Lower lobe of right lung (tissue), 2 donors: ENCODE results near the gene CALU. TPM values are rescaled to one million over a fixed set of nuclear protein-coding genes. Genes with fewer than 3 reads are reported as not detected.

Experiments used
- ATAC-seq, 2 donors: fragments of 200-7000 bp; cut with Tn5 transposase; one replicate each; pipeline ENCODE4 v1.9.1; 2020 to 2022; ENCODE audit warnings: mild to moderate bottlenecking in 2 of 2, moderate library complexity in 2 of 2
- DNase-seq: peaks from one replicate; pipeline ENCODE4 v3.0.0-alpha.2; 2020
- H3K27ac ChIP-seq: fragments of 200-600 bp; one replicate; pipeline ENCODE4 v1.8.0; 2022
- H3K27me3 ChIP-seq: fragments of 200-600 bp; one replicate; pipeline ENCODE4 v1.8.0; 2022; ENCODE audit warnings: low read depth
- H3K36me3 ChIP-seq: fragments of 200-600 bp; one replicate; pipeline ENCODE4 v1.8.0; 2022; ENCODE audit warnings: mild to moderate bottlenecking
- H3K4me1 ChIP-seq: fragments of 200-600 bp; one replicate; pipeline ENCODE4 v1.8.0; 2022
- H3K4me3 ChIP-seq: fragments of 200-600 bp; one replicate; pipeline ENCODE4 v1.8.0; 2022; ENCODE audit warnings: mild to moderate bottlenecking
- H3K9me3 ChIP-seq: fragments of 200-600 bp; one replicate; pipeline ENCODE4 v1.8.0; 2022
- CTCF ChIP-seq: fragments of 200-600 bp; IDR thresholded peaks from one replicate; pipeline ENCODE4 v1.8.0; 2022; ENCODE audit warnings: antibody characterized with exemption, mild to moderate bottlenecking
- intact Hi-C: fragments of 100-400 bp; cut with DNase I; formaldehyde crosslinking; loops from one replicate; pipeline ENCODE4 v1.11.0; 2022
- total RNA-seq: library from RNA; stranded (reverse); fragmentation: NEBNext Ultra II Directional; extraction: Animal tissue kit (Norgen Biotek cat#: 25700); gene quantifications from one replicate; pipeline ENCODE4 v1.2.1, GENCODE V29; 2021
- donor health status: DM: no; HTN: yes; CAD: no; lungs with severe emphysema.

CALU gene
- total RNA-seq, 1 donor from 2014 or later, result 84.6 TPM

- H3K36me3 ChIP-seq, result peaks cover 53% of the 10 kb centered on the region
- no peaks in the 10 kb centered on the region for H3K27me3 ChIP-seq
- DNase-seq, result no peak
- no peak for TF ChIP-seq CTCF
- H3K27ac ChIP-seq, result no peak overlapping the region
- H3K4me3 ChIP-seq, result no peak overlapping the region
- H3K4me1 ChIP-seq, result peaks cover 6% of the 10 kb centered on the region
- no peak for ATAC-seq
- no peaks in the 10 kb centered on the region for H3K9me3 ChIP-seq
- intact Hi-C loops, result no loop called here
Observed at GRCh38 chr7:128773604-128774003, 34.4 kb downstream of the CALU start.

GRCh38 chr7:128774029-128774689 is 35.0 kb downstream of the CALU start:
- TF ChIP-seq CTCF, result no peak
- Histone ChIP-seq H3K9me3 (no peaks in the 10 kb centered on the region), H3K36me3 (peaks cover 48% of the 10 kb centered on the region), H3K4me3 (no peak overlapping the region), H3K27me3 (no peaks in the 10 kb centered on the region), H3K4me1 (peaks cover 6% of the 10 kb centered on the region), H3K27ac (no peak overlapping the region)
- intact Hi-C loops, result no loop called here
- DNase-seq (no peak), ATAC-seq (no peak)

- Histone ChIP-seq H3K4me1 (peaks cover 1% of the 10 kb centered on the region), H3K27me3 (no peaks in the 10 kb centered on the region), H3K27ac (no peak overlapping the region), H3K36me3 (peaks cover 40% of the 10 kb centered on the region), H3K4me3 (no peak overlapping the region), H3K9me3 (no peaks in the 10 kb centered on the region)
- intact Hi-C loops, result no loop called here
- ATAC-seq (no peak), DNase-seq (no peak)
- no peak for TF ChIP-seq CTCF
Observed at GRCh38 chr7:128774921-128775320, 35.8 kb downstream of the CALU start.

GRCh38 chr7:128775744-128776474 is 36.8 kb downstream of the CALU start, which contains the start of gene OPN1SW:
Gene OPN1SW (minus strand): TSS chr7:128775794. CDS start chr7:128775781, 13 bp downstream.
- Histone ChIP-seq H3K36me3 (peaks cover 30% of the 10 kb centered on the region), H3K27me3 (no peaks in the 10 kb centered on the region), H3K4me3 (no peak within 1 kb of the TSS), H3K27ac (no peak within 1 kb of the TSS), H3K9me3 (no peaks in the 10 kb centered on the region), H3K4me1 (no peaks in the 10 kb centered on the region)
- ATAC-seq, result no peak
- intact Hi-C loops, result no loop called here
- TF ChIP-seq CTCF, result no peak
- DNase-seq, result no peak

GRCh38 chr7:128777156-128778123 is 38.3 kb downstream of the CALU start:
- no peak overlapping the region for H3K27ac ChIP-seq
- no peaks in the 10 kb centered on the region for H3K9me3 ChIP-seq
- no peak for TF ChIP-seq CTCF
- no peak for ATAC-seq
- H3K4me1 ChIP-seq, result no peaks in the 10 kb centered on the region
- H3K27me3 ChIP-seq, result no peaks in the 10 kb centered on the region
- peaks cover 15% of the 10 kb centered on the region for H3K36me3 ChIP-seq
- intact Hi-C loops, result no loop called here
- no peak for DNase-seq
- no peak overlapping the region for H3K4me3 ChIP-seq
